ENCODE results near the gene CHST4. TPM values are rescaled to one million over a fixed set of nuclear protein-coding genes. Genes with fewer than 3 reads are reported as not detected.

CHST4 gene
- total RNA-seq, 1 donor from 2014 or later, result not detected

DNA sequence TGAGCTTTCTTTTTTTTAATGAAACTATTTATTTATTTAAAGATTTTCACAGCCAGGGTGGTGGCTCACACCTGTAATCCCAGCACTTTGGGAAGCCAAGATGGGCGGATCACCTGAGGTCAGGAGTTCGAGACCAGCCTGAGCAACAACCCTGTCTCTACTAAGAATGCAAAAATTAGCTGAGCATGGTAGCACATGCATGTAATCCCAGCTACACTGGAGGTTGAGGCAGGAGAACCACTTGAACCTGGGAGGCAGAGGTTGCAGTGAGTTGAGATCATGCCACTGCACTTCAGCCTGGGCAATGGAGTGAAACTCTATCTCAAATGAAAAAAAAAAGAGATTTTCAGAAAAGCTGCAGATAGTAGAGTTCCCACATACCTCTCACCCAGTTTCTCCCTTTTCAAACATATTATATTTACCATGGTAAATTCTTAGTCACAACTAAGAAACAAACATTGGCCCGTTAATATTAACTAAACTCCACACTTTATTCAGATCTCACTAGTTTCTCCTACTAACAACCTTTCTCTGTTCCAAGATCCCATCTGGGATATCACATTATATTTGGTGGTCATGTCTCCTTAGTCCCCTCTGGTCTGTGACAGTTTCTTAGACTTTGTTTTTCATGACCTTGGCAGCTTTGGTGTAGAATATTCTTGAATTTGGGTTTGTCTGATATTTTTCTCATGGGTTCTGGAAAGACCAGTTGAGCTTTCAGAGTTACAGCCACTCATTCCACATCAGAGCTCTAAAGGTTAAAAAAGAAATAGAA, 58.5 kb downstream of the CHST4 start:
- intact Hi-C loops (cut with micrococcal nuclease), result no loop called here
- H3K9me3 ChIP-seq (replicated peaks), result no peaks in the 10 kb centered on the region
- H3K4me1 ChIP-seq, result no peaks in the 10 kb centered on the region
- no peak for DNase-seq
- H3K27ac ChIP-seq (replicated peaks), result no peak overlapping the region
- peaks cover 42% of the 10 kb centered on the region for H3K27me3 ChIP-seq (ENCODE audit: low read depth)
- TF ChIP-seq, protein P1, sequence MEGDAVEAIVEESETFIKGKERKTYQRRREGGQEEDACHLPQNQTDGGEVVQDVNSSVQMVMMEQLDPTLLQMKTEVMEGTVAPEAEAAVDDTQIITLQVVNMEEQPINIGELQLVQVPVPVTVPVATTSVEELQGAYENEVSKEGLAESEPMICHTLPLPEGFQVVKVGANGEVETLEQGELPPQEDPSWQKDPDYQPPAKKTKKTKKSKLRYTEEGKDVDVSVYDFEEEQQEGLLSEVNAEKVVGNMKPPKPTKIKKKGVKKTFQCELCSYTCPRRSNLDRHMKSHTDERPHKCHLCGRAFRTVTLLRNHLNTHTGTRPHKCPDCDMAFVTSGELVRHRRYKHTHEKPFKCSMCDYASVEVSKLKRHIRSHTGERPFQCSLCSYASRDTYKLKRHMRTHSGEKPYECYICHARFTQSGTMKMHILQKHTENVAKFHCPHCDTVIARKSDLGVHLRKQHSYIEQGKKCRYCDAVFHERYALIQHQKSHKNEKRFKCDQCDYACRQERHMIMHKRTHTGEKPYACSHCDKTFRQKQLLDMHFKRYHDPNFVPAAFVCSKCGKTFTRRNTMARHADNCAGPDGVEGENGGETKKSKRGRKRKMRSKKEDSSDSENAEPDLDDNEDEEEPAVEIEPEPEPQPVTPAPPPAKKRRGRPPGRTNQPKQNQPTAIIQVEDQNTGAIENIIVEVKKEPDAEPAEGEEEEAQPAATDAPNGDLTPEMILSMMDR (IDR thresholded peaks at IDR 0.05; ENCODE audit: borderline replicate concordance), result no peak
- no peaks in the 10 kb centered on the region for H3K36me3 ChIP-seq
- no peak overlapping the region for H3K4me3 ChIP-seq

DNA sequence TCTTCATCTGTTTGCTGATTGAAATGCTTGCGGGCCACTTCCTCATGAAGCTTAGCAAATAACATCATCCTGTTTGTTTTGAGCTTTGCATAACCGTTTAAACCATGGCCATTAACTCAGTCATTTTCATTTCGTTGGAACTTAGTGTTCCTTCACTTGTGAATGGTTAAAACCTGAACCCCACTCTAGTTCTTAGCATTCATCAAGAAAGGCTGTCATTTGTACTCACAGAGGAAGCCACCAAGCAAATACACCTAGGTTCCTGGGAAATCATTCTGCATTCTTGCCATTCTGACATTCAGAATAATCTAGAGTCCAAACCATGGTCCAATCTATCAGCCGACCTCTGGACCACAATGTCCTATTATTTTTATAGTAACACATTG, 59.1 kb downstream of the CHST4 start:
- Histone ChIP-seq H3K36me3 (no peaks in the 10 kb centered on the region), H3K27ac (replicated peaks) (no peak overlapping the region), H3K27me3 (ENCODE audit: low read depth) (peaks cover 43% of the 10 kb centered on the region), H3K4me3 (no peak overlapping the region), H3K4me1 (no peaks in the 10 kb centered on the region), H3K9me3 (replicated peaks) (no peaks in the 10 kb centered on the region)
- intact Hi-C loops (cut with micrococcal nuclease), result no loop called here
- TF ChIP-seq, protein P1 (IDR thresholded peaks at IDR 0.05; ENCODE audit: borderline replicate concordance), result no peak
- no peak for DNase-seq

Other genes with a start within 250 kb of the CHST4 start
- gene CMTR2, start 237.0 kb upstream of the CHST4 start, total RNA-seq, result 9.3 TPM
- gene CALB2, start 167.7 kb upstream of the CHST4 start, total RNA-seq, result 0.36 TPM
- not detected for gene TLE7, start 84.4 kb upstream of the CHST4 start, total RNA-seq
- 5.2 TPM for gene ZNF23, start 64.2 kb upstream of the CHST4 start, total RNA-seq
- gene ZNF19, start 37.1 kb upstream of the CHST4 start, total RNA-seq, result 1.7 TPM
- not detected for gene TAT, start 50.7 kb downstream of the CHST4 start, total RNA-seq
- not detected for gene MARVELD3, start 99.8 kb downstream of the CHST4 start, total RNA-seq
- gene PHLPP2, start 198.3 kb downstream of the CHST4 start, total RNA-seq, result 3.4 TPM